Peyer's patch (tissue), 4 donors: Measurements from ENCODE around the gene SRCIN1. TPM values are rescaled to one million over a fixed set of nuclear protein-coding genes. Genes with fewer than 3 reads are reported as not detected.

Experiments
- DNase-seq, 3 donors: peaks; one replicate each; pipeline ENCODE4 v3.0.0-alpha.2; 2017 to 2019
- H3K27ac ChIP-seq, 4 donors: fragments of 200-600 bp; sonication (generic); one replicate each; pipeline ENCODE4 v1.5.1; 2016 to 2019
- H3K27me3 ChIP-seq, 2 donors: fragments of 200-600 bp; sonication (generic); one replicate each; pipeline ENCODE4 v1.5.1; 2019
- H3K36me3 ChIP-seq, 3 donors: fragments of 200-600 bp; sonication (generic); one replicate each; pipeline ENCODE4 v1.5.1; 2016 to 2019
- H3K4me1 ChIP-seq, 4 donors: fragments of 200-600 bp; sonication (generic); one replicate each; pipeline ENCODE4 v1.5.1; 2016 to 2019
- H3K4me3 ChIP-seq, 4 donors: fragments of 200-600 bp; sonication (generic); 1 replicate in 3 of 4; 2 replicates in 1 of 4; pipeline ENCODE4 v1.5.1; 2016 to 2019; ENCODE audit warnings: mild to moderate bottlenecking in 1 of 4
- H3K9me3 ChIP-seq, 4 donors: fragments of 200-600 bp; sonication (generic); one replicate each; pipeline ENCODE4 v1.5.1; 2016 to 2019; ENCODE audit warnings: mild to moderate bottlenecking in 1 of 4
- CTCF ChIP-seq, 6 experiments: fragments of 450-650 bp in 4 of 6; fragments of 200-600 bp in 2 of 6; sonication (generic) in 1 of 6; IDR thresholded peaks; one replicate each; pipeline ENCODE4 v1.5.1; 2017 to 2019; ENCODE audit warnings: antibody characterized with exemption in 6 of 6, mild to moderate bottlenecking in 3 of 6, moderate library complexity in 1 of 6
- POLR2A ChIP-seq, 2 donors: fragments of 450-650 bp; IDR thresholded peaks; one replicate each; pipeline ENCODE4 v1.5.1; 2017; ENCODE audit warnings: antibody characterized with exemption in 2 of 2, mild to moderate bottlenecking in 2 of 2, moderate library complexity in 2 of 2
- total RNA-seq, 4 donors: library from RNA; depleted of rRNA; stranded (reverse); fragments of >200 nt; gene quantifications; one replicate each; pipeline ENCODE4 v1.1.0, GENCODE V29; 2016

The SRCIN1 gene
- total RNA-seq, 4 donors from 2014 or later = 3.2 to 10.6 (median 8.4) TPM

- Histone ChIP-seq H3K36me3 (no peaks in the 10 kb centered on the region), H3K27me3 (no peaks in the 10 kb centered on the region), H3K4me3 (peak overlapping the region in 3 of 4 donors; percentile 57 to 84 (median 60)), H3K4me1 (peaks cover 0 to 25% (median 9%) of the 10 kb centered on the region in 4 donors), H3K27ac (peak overlapping the region in 1 of 4 donors; percentile 79), H3K9me3 (no peaks in the 10 kb centered on the region)
- TF ChIP-seq POLR2A (IDR thresholded peaks at IDR 0.05) (no peak), CTCF (IDR thresholded peaks at IDR 0.05) (no peak)
- DNase-seq = no peak
Observed at GRCh38 chr17:38605411-38605840, 326 bp downstream of the SRCIN1 start.

- Histone ChIP-seq H3K27ac (no peak overlapping the region), H3K4me1 (peaks cover 0 to 25% (median 9%) of the 10 kb centered on the region in 4 donors), H3K9me3 (no peaks in the 10 kb centered on the region), H3K4me3 (peak overlapping the region in 3 of 4 donors; percentile 57 to 84 (median 60)), H3K27me3 (no peaks in the 10 kb centered on the region), H3K36me3 (no peaks in the 10 kb centered on the region)
- TF ChIP-seq POLR2A (IDR thresholded peaks at IDR 0.05) = no peak
- no peak for TF ChIP-seq CTCF (IDR thresholded peaks at IDR 0.05)
- no peak for DNase-seq
Observed at GRCh38 chr17:38604479-38605403, 1.0 kb downstream of the SRCIN1 start.

GRCh38 chr17:38603786-38604478, 1.8 kb downstream of the SRCIN1 start:
- no peak overlapping the region for H3K4me3 ChIP-seq
- peaks cover 0 to 25% (median 9%) of the 10 kb centered on the region in 4 donors for H3K4me1 ChIP-seq
- TF ChIP-seq POLR2A (IDR thresholded peaks at IDR 0.05) = no peak
- no peak for TF ChIP-seq CTCF (IDR thresholded peaks at IDR 0.05)
- no peak overlapping the region for H3K27ac ChIP-seq
- no peaks in the 10 kb centered on the region for H3K9me3 ChIP-seq
- H3K36me3 ChIP-seq = no peaks in the 10 kb centered on the region
- no peaks in the 10 kb centered on the region for H3K27me3 ChIP-seq
- DNase-seq = no peak

GRCh38 chr17:38602956-38603785, 2.6 kb downstream of the SRCIN1 start:
- Histone ChIP-seq H3K27me3 (no peaks in the 10 kb centered on the region), H3K9me3 (no peaks in the 10 kb centered on the region), H3K4me1 (peaks cover 0 to 25% (median 9%) of the 10 kb centered on the region in 4 donors), H3K36me3 (no peaks in the 10 kb centered on the region), H3K27ac (no peak overlapping the region), H3K4me3 (no peak overlapping the region)
- no peak for DNase-seq
- TF ChIP-seq CTCF (IDR thresholded peaks at IDR 0.05) (no peak), POLR2A (IDR thresholded peaks at IDR 0.05) (no peak)

GRCh38 chr17:38602453-38602852, 3.3 kb downstream of the SRCIN1 start:
- Histone ChIP-seq H3K27me3 (no peaks in the 10 kb centered on the region), H3K4me3 (no peak overlapping the region), H3K4me1 (peaks cover 0 to 25% (median 9%) of the 10 kb centered on the region in 4 donors), H3K36me3 (no peaks in the 10 kb centered on the region), H3K9me3 (no peaks in the 10 kb centered on the region), H3K27ac (no peak overlapping the region)
- DNase-seq = no peak
- TF ChIP-seq POLR2A (IDR thresholded peaks at IDR 0.05) (no peak), CTCF (IDR thresholded peaks at IDR 0.05) (no peak)
